ENCODE measurements around the gene ERICH6B.

ERICH6B gene

GRCh38 chr13:45496942-45497341, 118.6 kb downstream of the ERICH6B start:
- ChIA-PET CTCF (no interaction called here), POLR2A (no interaction called here)
- no peak for TF ChIP-seq FOXK2 (IDR thresholded peaks at IDR 0.05)
- TF ChIP-seq, protein P1, sequence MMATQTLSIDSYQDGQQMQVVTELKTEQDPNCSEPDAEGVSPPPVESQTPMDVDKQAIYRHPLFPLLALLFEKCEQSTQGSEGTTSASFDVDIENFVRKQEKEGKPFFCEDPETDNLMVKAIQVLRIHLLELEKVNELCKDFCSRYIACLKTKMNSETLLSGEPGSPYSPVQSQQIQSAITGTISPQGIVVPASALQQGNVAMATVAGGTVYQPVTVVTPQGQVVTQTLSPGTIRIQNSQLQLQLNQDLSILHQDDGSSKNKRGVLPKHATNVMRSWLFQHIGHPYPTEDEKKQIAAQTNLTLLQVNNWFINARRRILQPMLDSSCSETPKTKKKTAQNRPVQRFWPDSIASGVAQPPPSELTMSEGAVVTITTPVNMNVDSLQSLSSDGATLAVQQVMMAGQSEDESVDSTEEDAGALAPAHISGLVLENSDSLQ (IDR thresholded peaks at IDR 0.05), result no peak
- no peak for DNase-seq (ENCODE audit: extremely low spot score)

DNA sequence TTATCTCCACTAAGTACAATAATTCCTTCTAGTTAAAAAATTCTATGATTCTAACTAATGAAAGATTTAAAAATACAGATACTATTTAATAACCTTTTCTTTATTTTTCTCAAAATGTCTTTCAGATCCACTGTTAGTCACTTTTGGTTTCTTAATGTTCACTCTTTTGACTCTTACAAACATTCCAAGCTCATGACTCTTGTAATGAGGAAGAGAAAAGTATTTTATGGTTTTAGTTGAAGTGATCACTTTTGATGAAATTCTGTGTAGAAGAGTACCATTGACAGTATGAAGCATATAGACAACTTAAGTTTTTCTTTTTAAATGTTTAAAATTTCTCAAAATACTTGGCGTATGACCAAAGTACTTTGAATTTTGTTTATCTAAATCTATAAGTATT, 123.0 kb downstream of the ERICH6B start:
- POLR2A ChIA-PET, result no interaction called here
- CTCF ChIA-PET, result interaction anchor here (1.0 kb wide), 1 partner anchor 18 kb away, joined by 3 read pairs; no protein-coding TSS in a partner anchor
- TF ChIP-seq, protein P1 (IDR thresholded peaks at IDR 0.05), result no peak
- no peak for TF ChIP-seq FOXM1 (IDR thresholded peaks at IDR 0.05; ENCODE audit: borderline replicate concordance)
- no peak for TF ChIP-seq NFRKB (IDR thresholded peaks at IDR 0.05)
- no peak for TF ChIP-seq ARNT (IDR thresholded peaks at IDR 0.05)
- TF ChIP-seq SP1 (IDR thresholded peaks at IDR 0.05), result no peak
- no peak for TF ChIP-seq FOXK2 (IDR thresholded peaks at IDR 0.05)
- no peak for TF ChIP-seq L3MBTL2 (conservative IDR thresholded peaks at IDR 0.05)
- TF ChIP-seq BHLHE40 (IDR thresholded peaks at IDR 0.05; ENCODE audit: borderline replicate concordance), result no peak
- no peak for TF ChIP-seq ZNF384 (IDR thresholded peaks at IDR 0.05)
- TF ChIP-seq ELF4 (IDR thresholded peaks at IDR 0.05), result no peak
- no peak for TF ChIP-seq CTBP1 (IDR thresholded peaks at IDR 0.05; ENCODE audit: borderline replicate concordance)
- TF ChIP-seq SUZ12 (IDR thresholded peaks at IDR 0.05), result no peak
- TF ChIP-seq TARDBP (IDR thresholded peaks at IDR 0.05), result no peak
- no peak for TF ChIP-seq FOXA1 (IDR thresholded peaks at IDR 0.05)
- no peak for DNase-seq (ENCODE audit: extremely low spot score)
